Endothelial cell of umbilical vein (primary cell): ENCODE measurements around the gene VAPB. TPM values are rescaled to one million over a fixed set of nuclear protein-coding genes. Genes with fewer than 3 reads are reported as not detected.

Experiments
- BruUV-seq: library from RNA; stranded (reverse); fragments of 400-500 nt; replicated peaks from 2 replicates; lab custom pipeline; 2021; lab: Mats Ljungman, UMichigan
- CTCF ChIA-PET: fragments of 300-600, 350-600 bp; sonication (Branson Sonifier 250); formaldehyde crosslinking; loops from one replicate; lab custom pipeline; 2021; ENCODE audit warnings: antibody characterized with exemption, inconsistent platforms; lab: Charles Lee
- POLR2A ChIA-PET: fragments of 300-600, 350-600 bp; sonication (Branson Sonifier 250); formaldehyde crosslinking; loops from one replicate; lab custom pipeline; 2021; ENCODE audit warnings: antibody characterized with exemption, inconsistent platforms; lab: Charles Lee
- DNase-seq: peaks from one replicate; pipeline ENCODE4 v3.0.0-alpha.2; 2011; ENCODE audit warnings: low read depth, low spot score
- FAIRE-seq: peaks from 2 replicates; lab custom pipeline; 2011; peaks lifted over from hg19 to GRCh38; lab: Jason Lieb, UNC
- H2AFZ ChIP-seq: 2 replicates; pipeline ENCODE4 v1.6.0; 2012; ENCODE audit warnings: low read depth, low read length, control low read depth, inconsistent platforms
- H3K27ac ChIP-seq: 2 replicates; pipeline ENCODE4 v1.5.1; 2011; ENCODE audit warnings: low read depth, mild to moderate bottlenecking, control low read depth, low read length, moderate library complexity; ENCODE audit not compliant: insufficient read depth
- H3K27me3 ChIP-seq, 2 experiments: 2 replicates each; pipeline versions ENCODE4 v1.6.0 to v1.6.1; 2011; ENCODE audit warnings: low read length in 2 of 2, mixed read lengths in 1 of 2; ENCODE audit not compliant: control insufficient read depth in 2 of 2, insufficient read depth in 2 of 2
- H3K36me3 ChIP-seq, 2 experiments: 2 replicates in 1 of 2; 3 replicates in 1 of 2; pipeline ENCODE4 v1.5.1; 2011; ENCODE audit warnings: low read length in 2 of 2, mild to moderate bottlenecking in 1 of 2, moderate library complexity in 1 of 2; ENCODE audit not compliant: control insufficient read depth in 2 of 2, insufficient read depth in 2 of 2; ENCODE audit errors: extremely low read depth in 1 of 2
- H3K4me1 ChIP-seq: 3 replicates; pipeline ENCODE4 v1.5.1; 2011; ENCODE audit warnings: mild to moderate bottlenecking, low read length; ENCODE audit not compliant: control insufficient read depth, insufficient read depth; ENCODE audit errors: extremely low read depth
- H3K4me2 ChIP-seq: 2 replicates; pipeline ENCODE4 v1.6.1; 2011; ENCODE audit warnings: low read length, control low read depth, mixed read lengths; ENCODE audit not compliant: insufficient read depth
- H3K4me3 ChIP-seq, 3 experiments: fragments of 200-600 bp in 1 of 3; sonication (generic), shearing (Covaris generic) in 1 of 3; replicated peaks in 1 of 3; 2 replicates each; pipeline ENCODE4 v1.5.1; 2011 to 2016; ENCODE audit warnings: control low read depth in 3 of 3, low read length in 3 of 3, mild to moderate bottlenecking in 2 of 3, inconsistent platforms in 1 of 3, low read depth in 1 of 3, moderate library complexity in 1 of 3; ENCODE audit not compliant: insufficient read depth in 1 of 3
- H3K79me2 ChIP-seq: 2 replicates; pipeline ENCODE4 v1.6.0; 2012; ENCODE audit warnings: low read length, inconsistent platforms; ENCODE audit not compliant: control insufficient read depth, insufficient read depth
- H3K9ac ChIP-seq: replicated peaks from 2 replicates; pipeline ENCODE3; 2011; ENCODE audit warnings: low read length, control low read depth; ENCODE audit not compliant: insufficient read depth; ENCODE audit errors: extremely low read depth
- H3K9me1 ChIP-seq: replicated peaks from 3 replicates; pipeline ENCODE4 v1.6.0; 2011; ENCODE audit warnings: mild to moderate bottlenecking, low read length; ENCODE audit not compliant: control insufficient read depth, insufficient read depth; ENCODE audit errors: extremely low read depth
- H3K9me3 ChIP-seq: replicated peaks from 2 replicates; pipeline ENCODE4 v1.5.1; 2012; ENCODE audit warnings: low read length, inconsistent platforms; ENCODE audit not compliant: control insufficient read depth, insufficient read depth
- H4K20me1 ChIP-seq: replicated peaks from 2 replicates; pipeline ENCODE3; 2011; ENCODE audit warnings: mild to moderate bottlenecking, low read length; ENCODE audit not compliant: control insufficient read depth, insufficient read depth; ENCODE audit errors: extremely low read depth
- CTCF ChIP-seq, 2 donors: IDR thresholded peaks; 1 replicate in 1 of 2; 2 replicates in 1 of 2; pipeline ENCODE4 v1.5.1; 2011; ENCODE audit warnings: low read length in 2 of 2, mild to moderate bottlenecking in 2 of 2, moderate library complexity in 2 of 2, control low read depth in 1 of 2, inconsistent platforms in 1 of 2, low read depth in 1 of 2; ENCODE audit not compliant: insufficient read depth in 1 of 2; ENCODE audit errors: extremely low read depth in 1 of 2
- EZH2 ChIP-seq: IDR thresholded peaks from 2 replicates; pipeline ENCODE4 v1.6.1; 2012; ENCODE audit warnings: borderline replicate concordance, low read depth, mild to moderate bottlenecking, moderate library complexity, low read length, inconsistent platforms; ENCODE audit not compliant: severe bottlenecking
- FOS ChIP-seq: IDR thresholded peaks from 2 replicates; pipeline ENCODE4 v1.6.1; 2011; ENCODE audit warnings: mild to moderate bottlenecking, low read length, moderate library complexity, borderline replicate concordance; ENCODE audit not compliant: insufficient read depth
- GATA2 ChIP-seq: IDR thresholded peaks from 2 replicates; pipeline ENCODE4 v1.7.0; 2011; ENCODE audit warnings: low read depth, mild to moderate bottlenecking, moderate library complexity, mixed read lengths, low read length; ENCODE audit not compliant: insufficient read length, insufficient read depth
- JUN ChIP-seq: IDR thresholded peaks from 2 replicates; pipeline ENCODE4 v1.6.1; 2011; ENCODE audit warnings: borderline replicate concordance, low read depth; ENCODE audit not compliant: insufficient read length, insufficient read depth
- MAX ChIP-seq: IDR thresholded peaks from 2 replicates; pipeline ENCODE4 v1.6.1; 2011; ENCODE audit not compliant: insufficient read depth, insufficient read length
- MYC ChIP-seq: IDR thresholded peaks from one replicate; pipeline ENCODE4 v1.6.1; 2011; ENCODE audit warnings: mild to moderate bottlenecking, low read depth, low read length
- POLR2A ChIP-seq: IDR thresholded peaks from 2 replicates; pipeline ENCODE4 v1.6.1; 2012; ENCODE audit warnings: low read depth, mild to moderate bottlenecking, control low read depth, low read length
- POLR2AphosphoS5 ChIP-seq: IDR thresholded peaks from 2 replicates; pipeline ENCODE4 v1.6.1; 2012; ENCODE audit warnings: low read depth, mild to moderate bottlenecking, control low read depth, low read length, moderate library complexity; ENCODE audit not compliant: insufficient read depth
- dilution Hi-C: fragments of 300-500 bp; cut with MboI; formaldehyde crosslinking; loops from one replicate; pipeline ENCODE4 v1.15.0; 2019; ENCODE audit warnings: low sequenced_read_pairs; ENCODE audit not compliant: extremely low pct_ligation_motif_present
- intact Hi-C: fragments of 100-400 bp; cut with micrococcal nuclease; formaldehyde crosslinking; loops from one replicate; pipeline ENCODE4 v1.10.0; 2022
- polyA plus RNA-seq, 4 experiments: library from polyadenylated mRNA; depleted of rRNA in 3 of 4; stranded (reverse) in 3 of 4; unstranded in 1 of 4; fragments of >200 nt; gene quantifications; 2 replicates each; pipeline versions ENCODE4 v1.2.1 to v1.2.3, GENCODE V29; 2011 to 2012; ENCODE audit warnings: missing spikeins in 1 of 4
- total RNA-seq: library from RNA; stranded (reverse); gene quantifications from 2 replicates; pipeline ENCODE4 v1.2.3, GENCODE V29; 2021

Gene VAPB
- total and polyA plus RNA-seq, 2 donors (not counting 3 experiments of a cell fraction or from before 2014, with no cell fraction given) = 17.9 to 48.9 TPM

GRCh38 chr20:58417438-58417837 lies 28.4 kb downstream of the VAPB start:
- H3K9me3 ChIP-seq = no peaks in the 10 kb centered on the region
- H3K27ac ChIP-seq = no peak overlapping the region
- H3K9ac ChIP-seq = no peak overlapping the region
- H3K79me2 ChIP-seq = peaks cover 62% of the 10 kb centered on the region
- CTCF ChIA-PET = no interaction called here
- DNase-seq (no peak), FAIRE-seq (no peak)
- TF ChIP-seq POLR2A (no peak), CTCF (IDR thresholded peaks at IDR 0.05; ENCODE audit: extremely low read depth in 1 of 2, insufficient read depth in 1 of 2, low read depth in 1 of 2, low read length in 2 of 2) (no peak), POLR2AphosphoS5 (no peak), GATA2 (no peak), MYC (no peak), JUN (no peak), MAX (no peak), EZH2 (no peak), FOS (no peak)
- peaks cover 4% of the 10 kb centered on the region for H3K4me1 ChIP-seq
- H3K4me2 ChIP-seq = no peak overlapping the region
- H3K4me3 ChIP-seq = no peak overlapping the region
- intact Hi-C loops (no loop called here), dilution Hi-C loops (no loop called here)
- BruUV-seq = no TSS peak
- H3K36me3 ChIP-seq = peaks cover 0 to 4% of the 10 kb centered on the region in 2 experiments
- H2AFZ ChIP-seq = no peak overlapping the region
- H4K20me1 ChIP-seq = peaks cover 9% of the 10 kb centered on the region
- no peaks in the 10 kb centered on the region for H3K9me1 ChIP-seq
- POLR2A ChIA-PET = no interaction called here
- no peaks in the 10 kb centered on the region for H3K27me3 ChIP-seq
